GM21381 (cell line): ENCODE data around the gene STN1.

Source experiments
- ATAC-seq: cut with Tn5 transposase; IDR thresholded peaks from one replicate; pipeline ENCODE4 v1.9.1; 2021; ENCODE audit warnings: mild to moderate bottlenecking, moderate library complexity; ENCODE audit not compliant: unreplicated experiment

The STN1 gene

GRCh38 chr10:103870516-103870915 lies 47.5 kb downstream of the STN1 start:
- ATAC-seq = no peak

- no peak for ATAC-seq
Observed at GRCh38 chr10:103869336-103869735, 48.6 kb downstream of the STN1 start.

- no peak for ATAC-seq
Observed at GRCh38 chr10:103868200-103868599, 49.8 kb downstream of the STN1 start.

- no peak for ATAC-seq
Observed at GRCh38 chr10:103861505-103861904, 56.5 kb downstream of the STN1 start.

GRCh38 chr10:103859161-103860086 lies 58.6 kb downstream of the STN1 start:
- ATAC-seq = peak; percentile 65

GRCh38 chr10:103858360-103858759 lies 59.6 kb downstream of the STN1 start:
- ATAC-seq = no peak

GRCh38 chr10:103856797-103857170 lies 61.2 kb downstream of the STN1 start:
- no peak for ATAC-seq

- ATAC-seq = no peak
Observed at GRCh38 chr10:103855852-103856796, 61.9 kb downstream of the STN1 start.

GRCh38 chr10:103855424-103855823 lies 62.6 kb downstream of the STN1 start, which contains the start of gene SH3PXD2A:
Gene SH3PXD2A (minus strand): TSS chr10:103855576. CDS start chr10:103855266, 310 bp downstream.
- no peak for ATAC-seq

GRCh38 chr10:103854686-103855391 lies 63.1 kb downstream of the STN1 start:
- no peak for ATAC-seq

GRCh38 chr10:103854265-103854685 lies 63.7 kb downstream of the STN1 start:
- no peak for ATAC-seq

GRCh38 chr10:103853428-103854264 lies 64.3 kb downstream of the STN1 start:
- no peak for ATAC-seq

GRCh38 chr10:103852856-103853255 lies 65.1 kb downstream of the STN1 start:
- ATAC-seq = no peak

- ATAC-seq = no peak
Observed at GRCh38 chr10:103852189-103852711, 65.7 kb downstream of the STN1 start.

GRCh38 chr10:103851261-103851660 lies 66.7 kb downstream of the STN1 start:
- ATAC-seq = no peak

- no peak for ATAC-seq
Observed at GRCh38 chr10:103850572-103850895, 67.5 kb downstream of the STN1 start.

- ATAC-seq = no peak
Observed at GRCh38 chr10:103849880-103850571, 68.0 kb downstream of the STN1 start.

GRCh38 chr10:103849212-103849877 lies 68.6 kb downstream of the STN1 start:
- ATAC-seq = no peak
